ENCODE data around the gene ACTG1. TPM values are rescaled to one million over a fixed set of nuclear protein-coding genes. Genes with fewer than 3 reads are reported as not detected.

The ACTG1 gene
- total and polyA plus RNA-seq, 9 of the 15 experiments (the other 6 are each of a cell fraction or from before 2014, with no cell fraction given) = 224 to 1,775 (median 568) TPM

DNA sequence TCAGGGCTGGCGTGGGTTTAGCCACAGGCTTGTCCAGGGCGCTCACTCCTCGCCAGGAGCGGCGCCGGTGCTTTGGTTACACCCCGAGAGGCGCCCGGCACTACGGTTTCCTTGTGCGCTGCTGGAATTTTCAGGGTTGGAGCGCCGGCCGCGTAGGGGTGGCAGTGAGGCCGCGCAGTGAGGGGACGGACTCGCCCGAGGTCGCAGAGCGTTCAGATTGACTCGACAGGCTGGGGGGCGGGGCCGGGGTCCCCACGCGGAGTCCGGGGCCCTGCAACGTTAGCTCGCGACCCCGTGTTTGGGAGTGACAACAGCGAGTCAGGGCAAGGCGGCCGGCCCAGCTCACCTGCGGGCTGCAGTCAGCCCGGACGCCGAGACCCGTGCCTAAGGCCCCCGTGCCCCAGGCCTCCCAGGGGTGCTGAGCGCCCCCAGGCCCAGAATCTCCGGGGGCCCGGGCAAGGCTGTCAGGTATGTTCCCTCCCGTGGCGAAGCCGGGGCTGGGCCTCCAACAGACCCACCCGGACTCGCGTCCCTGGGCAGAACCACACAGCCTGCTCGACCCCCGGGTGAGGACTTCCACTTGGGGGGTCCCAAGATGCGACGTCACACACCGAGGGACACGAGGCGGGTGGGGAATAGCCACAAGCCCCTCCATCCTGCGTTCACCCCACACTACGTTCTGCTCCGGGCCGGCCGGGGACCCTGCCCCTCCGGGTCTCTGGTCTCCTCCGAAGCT lies 1.3 kb upstream of the ACTG1 start (continued):
- peak; percentile 30; the same call in 1 of the 2 replicates for TF ChIP-seq ZFX (CRISPR knock-in tag; IDR thresholded peaks at IDR 0.05)
- no peak for TF ChIP-seq HDAC6 (IDR thresholded peaks at IDR 0.05; ENCODE audit: low read depth, low read length)
- no peak for TF ChIP-seq U2AF1 (optimal IDR thresholded peaks at IDR 0.05; ENCODE audit: low read depth, low read length)
- TF ChIP-seq, protein P1, sequence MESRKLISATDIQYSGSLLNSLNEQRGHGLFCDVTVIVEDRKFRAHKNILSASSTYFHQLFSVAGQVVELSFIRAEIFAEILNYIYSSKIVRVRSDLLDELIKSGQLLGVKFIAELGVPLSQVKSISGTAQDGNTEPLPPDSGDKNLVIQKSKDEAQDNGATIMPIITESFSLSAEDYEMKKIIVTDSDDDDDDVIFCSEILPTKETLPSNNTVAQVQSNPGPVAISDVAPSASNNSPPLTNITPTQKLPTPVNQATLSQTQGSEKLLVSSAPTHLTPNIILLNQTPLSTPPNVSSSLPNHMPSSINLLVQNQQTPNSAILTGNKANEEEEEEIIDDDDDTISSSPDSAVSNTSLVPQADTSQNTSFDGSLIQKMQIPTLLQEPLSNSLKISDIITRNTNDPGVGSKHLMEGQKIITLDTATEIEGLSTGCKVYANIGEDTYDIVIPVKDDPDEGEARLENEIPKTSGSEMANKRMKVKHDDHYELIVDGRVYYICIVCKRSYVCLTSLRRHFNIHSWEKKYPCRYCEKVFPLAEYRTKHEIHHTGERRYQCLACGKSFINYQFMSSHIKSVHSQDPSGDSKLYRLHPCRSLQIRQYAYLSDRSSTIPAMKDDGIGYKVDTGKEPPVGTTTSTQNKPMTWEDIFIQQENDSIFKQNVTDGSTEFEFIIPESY (CRISPR knock-in tag; IDR thresholded peaks at IDR 0.05) = peak; percentile 80; the same call in 1 of the 2 replicates
- TF ChIP-seq PHB (CRISPR knock-in tag; IDR thresholded peaks at IDR 0.05) = peak; percentile 5; the same call in 1 of the 2 replicates
- no peak for TF ChIP-seq MCM7 (IDR thresholded peaks at IDR 0.05)
- TF ChIP-seq ZNF280B (CRISPR knock-in tag; IDR thresholded peaks at IDR 0.05) = no peak
- TF ChIP-seq SMAD2 (IDR thresholded peaks at IDR 0.05; ENCODE audit: low read depth, low read length) = no peak
- TF ChIP-seq MAFG (tag; conservative IDR thresholded peaks at IDR 0.05) = no peak
- TF ChIP-seq RNF2 (IDR thresholded peaks at IDR 0.05) = no peak
- TF ChIP-seq ZFP36 (IDR thresholded peaks at IDR 0.05; ENCODE audit: low read depth, low read length, partially characterized antibody) = no peak
- no peak for TF ChIP-seq BACH1 (tag; IDR thresholded peaks at IDR 0.05)
- peak; percentile 0; the same call in 1 of the 2 replicates for TF ChIP-seq TFAP4 (CRISPR knock-in tag; IDR thresholded peaks at IDR 0.05; ENCODE audit: borderline replicate concordance)
- no peak for TF ChIP-seq SMARCB1 (IDR thresholded peaks at IDR 0.05; ENCODE audit: insufficient read length, low read depth)
- peak; percentile 10; the same call in 1 of the 2 replicates for TF ChIP-seq POLR2G (IDR thresholded peaks at IDR 0.05; ENCODE audit: low read depth, low read length)
- TF ChIP-seq PCBP1 (IDR thresholded peaks at IDR 0.05; ENCODE audit: low read depth, low read length, poor library complexity, severe bottlenecking) = peak; percentile 46
- TF ChIP-seq FOXK2 (conservative IDR thresholded peaks at IDR 0.05 in 1 of 2, IDR thresholded peaks at IDR 0.05 in 1 of 2; ENCODE audit: low read depth in 2 of 2) = no peak
- no peak for TF ChIP-seq TSC22D4 (tag; IDR thresholded peaks at IDR 0.05)
- TF ChIP-seq KDM5B (IDR thresholded peaks at IDR 0.05; ENCODE audit: insufficient replicate concordance, low read depth, low read length) = peak; percentile 12
- TF ChIP-seq HNRNPL (IDR thresholded peaks at IDR 0.05; ENCODE audit: low read depth, low read length) = no peak
- TF ChIP-seq XRCC4 (IDR thresholded peaks at IDR 0.05; ENCODE audit: extremely low read depth, insufficient read depth, insufficient read length) = no peak

Data from K562 (cell line).